ENCODE results near the gene FBXW7.

DNA sequence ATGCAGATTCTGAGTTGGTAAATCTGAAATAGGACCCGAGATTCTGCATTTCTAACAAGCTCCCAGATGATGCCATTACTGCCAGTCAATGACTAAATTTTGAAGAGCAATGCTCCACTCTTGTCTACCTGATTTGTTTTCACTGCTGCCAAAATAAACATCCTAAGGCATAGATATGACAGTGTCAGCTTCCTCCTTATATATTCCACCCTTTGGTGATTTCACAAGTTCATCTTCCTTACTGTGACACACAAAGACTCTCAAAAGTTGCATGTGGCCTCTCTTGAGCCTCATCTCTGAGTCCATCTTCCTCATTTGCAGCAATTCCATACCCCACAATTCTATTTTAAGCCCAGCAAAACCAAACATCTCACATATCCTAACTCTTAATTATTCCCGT is 110.9 kb downstream of the FBXW7 start:
- no peak for TF ChIP-seq RFX5 (IDR thresholded peaks at IDR 0.05; ENCODE audit: low read length)
- no peak for TF ChIP-seq REST (IDR thresholded peaks at IDR 0.05; ENCODE audit: low read depth, low read length)
- TF ChIP-seq, protein P1, sequence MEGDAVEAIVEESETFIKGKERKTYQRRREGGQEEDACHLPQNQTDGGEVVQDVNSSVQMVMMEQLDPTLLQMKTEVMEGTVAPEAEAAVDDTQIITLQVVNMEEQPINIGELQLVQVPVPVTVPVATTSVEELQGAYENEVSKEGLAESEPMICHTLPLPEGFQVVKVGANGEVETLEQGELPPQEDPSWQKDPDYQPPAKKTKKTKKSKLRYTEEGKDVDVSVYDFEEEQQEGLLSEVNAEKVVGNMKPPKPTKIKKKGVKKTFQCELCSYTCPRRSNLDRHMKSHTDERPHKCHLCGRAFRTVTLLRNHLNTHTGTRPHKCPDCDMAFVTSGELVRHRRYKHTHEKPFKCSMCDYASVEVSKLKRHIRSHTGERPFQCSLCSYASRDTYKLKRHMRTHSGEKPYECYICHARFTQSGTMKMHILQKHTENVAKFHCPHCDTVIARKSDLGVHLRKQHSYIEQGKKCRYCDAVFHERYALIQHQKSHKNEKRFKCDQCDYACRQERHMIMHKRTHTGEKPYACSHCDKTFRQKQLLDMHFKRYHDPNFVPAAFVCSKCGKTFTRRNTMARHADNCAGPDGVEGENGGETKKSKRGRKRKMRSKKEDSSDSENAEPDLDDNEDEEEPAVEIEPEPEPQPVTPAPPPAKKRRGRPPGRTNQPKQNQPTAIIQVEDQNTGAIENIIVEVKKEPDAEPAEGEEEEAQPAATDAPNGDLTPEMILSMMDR (IDR thresholded peaks at IDR 0.05) = no peak
- TF ChIP-seq POLR2AphosphoS5 (IDR thresholded peaks at IDR 0.05; ENCODE audit: low read depth, low read length) = no peak
- TF ChIP-seq MXI1 (IDR thresholded peaks at IDR 0.05; ENCODE audit: low read depth, low read length) = no peak
- no peak for TF ChIP-seq GATA2 (CRISPR knock-in tag; IDR thresholded peaks at IDR 0.05)
- no peak for TF ChIP-seq RXRA (IDR thresholded peaks at IDR 0.05; ENCODE audit: borderline replicate concordance, low read depth)
